ACC112 (cell line): ENCODE data around the gene GPR3.

Experiments used
- H2AFZ ChIP-seq: fragments of 200-600 bp; sonication (generic); one replicate; pipeline ENCODE4 v1.6.0; 2017; ENCODE audit warnings: antibody characterized with exemption, low read length; ENCODE audit not compliant: unreplicated experiment
- H3K27ac ChIP-seq: fragments of 200-600 bp; sonication (generic); 2 replicates; pipeline ENCODE4 v1.5.1; 2014; ENCODE audit warnings: low read depth, mild to moderate bottlenecking, antibody characterized with exemption, low read length, moderate library complexity
- H3K27me3 ChIP-seq: fragments of 200-600 bp; sonication (generic); 2 replicates; pipeline ENCODE4 v1.6.1; 2014; ENCODE audit warnings: mild to moderate bottlenecking, antibody characterized with exemption, low read length, moderate library complexity, mixed read lengths; ENCODE audit not compliant: insufficient read depth
- H3K36me3 ChIP-seq: fragments of 200-600 bp; sonication (generic); 2 replicates; pipeline ENCODE4 v1.6.1; 2016; ENCODE audit warnings: mild to moderate bottlenecking, antibody characterized with exemption, low read length, moderate library complexity, mixed read lengths; ENCODE audit not compliant: insufficient read depth
- H3K4me1 ChIP-seq: fragments of 200-600 bp; sonication (generic); one replicate; pipeline ENCODE4 v1.6.1; 2016; ENCODE audit warnings: low read length, mixed read lengths; ENCODE audit not compliant: insufficient read depth, unreplicated experiment, control insufficient read depth
- H3K4me3 ChIP-seq: fragments of 200-600 bp; sonication (generic); 2 replicates; pipeline ENCODE4 v1.5.1; 2014; ENCODE audit warnings: mild to moderate bottlenecking, low read depth, low read length
- H3K79me2 ChIP-seq: fragments of 200-600 bp; sonication (generic); one replicate; pipeline ENCODE4 v1.6.0; 2016; ENCODE audit warnings: low read length; ENCODE audit not compliant: control insufficient read depth, unreplicated experiment, insufficient read depth

Gene GPR3

GRCh38 chr1:27392096-27392777, at the start of gene GPR3:
TSS of gene GPR3 (plus strand) at chr1:27392622. CDS start at chr1:27393799, 1,177 bp downstream.
- Histone ChIP-seq H3K4me3 (peak within 1 kb of the TSS; percentile 99), H2AFZ (peak within 1 kb of the TSS; percentile 98), H3K4me1 (peaks cover 24% of the 10 kb centered on the region), H3K27me3 (no peaks in the 10 kb centered on the region), H3K36me3 (no peaks in the 10 kb centered on the region), H3K79me2 (peaks cover 12% of the 10 kb centered on the region), H3K27ac (peak within 1 kb of the TSS; percentile 62; the same call in 1 of the 2 replicates)

- peaks cover 29% of the 10 kb centered on the region for H3K4me1 ChIP-seq
- no peaks in the 10 kb centered on the region for H3K36me3 ChIP-seq
- H3K27me3 ChIP-seq: no peaks in the 10 kb centered on the region
- no peak overlapping the region for H3K27ac ChIP-seq
- H2AFZ ChIP-seq: no peak overlapping the region
- no peaks in the 10 kb centered on the region for H3K79me2 ChIP-seq
- H3K4me3 ChIP-seq: no peak overlapping the region
Measured at GRCh38 chr1:27342778-27343638, 49.4 kb upstream of the GPR3 start.

- Histone ChIP-seq H3K4me1 (peaks cover 29% of the 10 kb centered on the region), H3K79me2 (no peaks in the 10 kb centered on the region), H3K36me3 (no peaks in the 10 kb centered on the region), H2AFZ (no peak overlapping the region), H3K27ac (no peak overlapping the region), H3K4me3 (no peak overlapping the region), H3K27me3 (no peaks in the 10 kb centered on the region)
Measured at GRCh38 chr1:27343639-27344025, 48.8 kb upstream of the GPR3 start.

- no peak overlapping the region for H3K4me3 ChIP-seq
- no peak overlapping the region for H3K27ac ChIP-seq
- peaks cover 28% of the 10 kb centered on the region for H3K4me1 ChIP-seq
- no peak overlapping the region for H2AFZ ChIP-seq
- H3K36me3 ChIP-seq: no peaks in the 10 kb centered on the region
- no peaks in the 10 kb centered on the region for H3K79me2 ChIP-seq
- no peaks in the 10 kb centered on the region for H3K27me3 ChIP-seq
Measured at GRCh38 chr1:27345272-27345671, 47.1 kb upstream of the GPR3 start.

GRCh38 chr1:27346357-27346756, 46.1 kb upstream of the GPR3 start:
- H3K4me1 ChIP-seq: peaks cover 20% of the 10 kb centered on the region
- H3K27ac ChIP-seq: no peak overlapping the region
- H3K4me3 ChIP-seq: no peak overlapping the region
- H2AFZ ChIP-seq: no peak overlapping the region
- H3K36me3 ChIP-seq: no peaks in the 10 kb centered on the region
- no peaks in the 10 kb centered on the region for H3K79me2 ChIP-seq
- H3K27me3 ChIP-seq: no peaks in the 10 kb centered on the region

- Histone ChIP-seq H3K4me3 (no peak overlapping the region), H3K27me3 (no peaks in the 10 kb centered on the region), H3K4me1 (peaks cover 13% of the 10 kb centered on the region), H3K79me2 (no peaks in the 10 kb centered on the region), H3K36me3 (no peaks in the 10 kb centered on the region), H3K27ac (no peak overlapping the region), H2AFZ (no peak overlapping the region)
Measured at GRCh38 chr1:27346991-27347624, 45.3 kb upstream of the GPR3 start.

- no peaks in the 10 kb centered on the region for H3K79me2 ChIP-seq
- peak overlapping the region; percentile 76 for H3K4me3 ChIP-seq
- H3K27ac ChIP-seq: no peak overlapping the region
- H2AFZ ChIP-seq: peak overlapping the region; percentile 39
- peaks cover 10% of the 10 kb centered on the region for H3K4me1 ChIP-seq
- H3K27me3 ChIP-seq: no peaks in the 10 kb centered on the region
- H3K36me3 ChIP-seq: no peaks in the 10 kb centered on the region
Measured at GRCh38 chr1:27348861-27349783, 43.3 kb upstream of the GPR3 start.

- Histone ChIP-seq H2AFZ (peak overlapping the region; percentile 39), H3K4me1 (peaks cover 10% of the 10 kb centered on the region)
Measured at GRCh38 chr1:27349784-27350662, 42.4 kb upstream of the GPR3 start.

GRCh38 chr1:27350663-27351540, 41.5 kb upstream of the GPR3 start:
- Histone ChIP-seq H3K79me2 (no peaks in the 10 kb centered on the region), H2AFZ (no peak overlapping the region), H3K4me1 (peaks cover 10% of the 10 kb centered on the region), H3K27me3 (no peaks in the 10 kb centered on the region), H3K27ac (no peak overlapping the region), H3K36me3 (peaks cover 2% of the 10 kb centered on the region; the same call in 1 of the 2 replicates), H3K4me3 (no peak overlapping the region)

More at GRCh38 chr1:27349784-27350662, 42.4 kb upstream of the GPR3 start:
- peak overlapping the region; percentile 76 for H3K4me3 ChIP-seq
- H3K79me2 ChIP-seq: no peaks in the 10 kb centered on the region
- no peaks in the 10 kb centered on the region for H3K27me3 ChIP-seq
- H3K36me3 ChIP-seq: no peaks in the 10 kb centered on the region
- H3K27ac ChIP-seq: no peak overlapping the region
